Activated CD4-positive, CD25-positive, alpha-beta regulatory T cell treated with anti-CD3 and anti-CD28 coated beads, Interleukin-2, amount 50 U/mL, for 72 hours (primary cell): ENCODE measurements around the gene E4F1.
"Not testable (repeated sequence)": the region's sequence is repeated elsewhere in the genome, so short reads cannot be mapped to it uniquely, and the experiment has no call there.

ENCODE experiments used
- DNase-seq: peaks from one replicate; pipeline ENCODE4 v3.0.0; 2021

The E4F1 gene

DNA sequence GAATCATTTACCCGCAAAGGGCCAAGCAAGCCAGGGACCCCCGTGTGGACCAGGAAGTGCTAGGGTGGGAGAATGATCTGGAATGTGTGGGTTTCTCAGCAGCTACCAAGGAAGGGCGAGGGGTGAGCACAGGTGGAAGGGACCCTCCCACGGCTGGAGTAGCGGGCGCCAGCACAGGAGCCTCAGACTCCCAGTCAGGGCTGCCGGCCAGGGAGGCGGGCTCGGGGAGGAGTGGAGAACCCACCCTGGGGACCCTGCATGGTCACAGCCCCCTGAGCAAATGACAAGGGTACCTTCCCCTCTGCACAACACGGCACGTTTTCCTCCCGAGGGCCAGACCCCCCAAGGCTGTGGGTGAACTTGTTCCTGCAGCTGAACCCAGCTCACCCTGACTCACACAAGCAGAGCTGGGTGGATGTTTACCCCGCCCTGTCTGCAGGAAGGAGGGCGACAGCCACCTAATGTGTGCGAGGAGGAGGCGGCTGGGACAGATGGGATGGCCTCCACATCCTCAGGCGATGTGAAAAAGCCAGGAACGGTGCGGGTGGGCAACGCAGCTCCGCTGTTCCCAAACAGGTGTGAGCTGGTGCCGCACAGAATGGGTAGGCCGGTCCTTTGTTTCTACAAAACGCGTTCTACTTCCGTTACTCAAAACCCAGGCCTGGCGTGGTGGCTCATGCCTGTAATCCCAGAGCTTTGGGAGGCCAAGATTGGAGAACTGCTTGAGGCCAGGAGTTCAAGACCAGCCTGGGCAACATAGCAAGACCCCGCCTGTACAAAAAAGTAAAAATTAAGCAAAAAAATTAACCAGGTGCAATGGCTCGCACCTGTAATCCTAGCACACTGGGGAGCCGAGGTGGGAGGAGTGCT, 21.8 kb downstream of the E4F1 start:
- DNase-seq, result no peak

DNA sequence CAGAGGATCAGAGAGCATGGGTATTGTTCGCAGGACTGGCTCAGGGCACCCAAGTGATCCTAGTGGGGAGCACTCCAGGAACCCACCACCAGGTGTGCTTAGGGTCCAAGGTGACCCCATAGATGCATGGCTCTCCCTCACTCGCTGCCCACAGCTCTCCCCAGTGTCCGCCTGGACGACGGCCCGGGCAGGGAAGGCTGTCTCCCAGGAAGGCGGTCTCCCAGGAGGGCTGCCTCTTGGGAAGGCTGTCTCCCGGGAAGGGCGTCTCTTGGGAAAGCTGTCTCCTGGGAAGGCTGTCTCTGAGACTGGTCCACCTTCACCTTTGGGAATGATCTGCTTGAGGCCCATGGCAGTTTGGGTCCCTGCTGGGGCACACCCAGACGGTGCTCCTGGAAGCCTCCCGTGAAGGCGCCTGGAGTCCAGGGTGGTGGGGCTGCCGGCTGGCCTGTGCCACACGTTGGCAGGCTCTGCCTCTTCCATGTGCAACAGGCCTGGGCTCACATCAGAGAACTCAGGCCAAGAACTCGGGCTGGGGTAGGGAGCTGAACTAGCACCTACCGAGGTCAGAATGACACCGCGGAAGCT, 23.0 kb downstream of the E4F1 start:
- DNase-seq, result no peak

GRCh38 chr16:2250652-2251295, 27.4 kb downstream of the E4F1 start:
- peak; percentile 64 for DNase-seq

DNA sequence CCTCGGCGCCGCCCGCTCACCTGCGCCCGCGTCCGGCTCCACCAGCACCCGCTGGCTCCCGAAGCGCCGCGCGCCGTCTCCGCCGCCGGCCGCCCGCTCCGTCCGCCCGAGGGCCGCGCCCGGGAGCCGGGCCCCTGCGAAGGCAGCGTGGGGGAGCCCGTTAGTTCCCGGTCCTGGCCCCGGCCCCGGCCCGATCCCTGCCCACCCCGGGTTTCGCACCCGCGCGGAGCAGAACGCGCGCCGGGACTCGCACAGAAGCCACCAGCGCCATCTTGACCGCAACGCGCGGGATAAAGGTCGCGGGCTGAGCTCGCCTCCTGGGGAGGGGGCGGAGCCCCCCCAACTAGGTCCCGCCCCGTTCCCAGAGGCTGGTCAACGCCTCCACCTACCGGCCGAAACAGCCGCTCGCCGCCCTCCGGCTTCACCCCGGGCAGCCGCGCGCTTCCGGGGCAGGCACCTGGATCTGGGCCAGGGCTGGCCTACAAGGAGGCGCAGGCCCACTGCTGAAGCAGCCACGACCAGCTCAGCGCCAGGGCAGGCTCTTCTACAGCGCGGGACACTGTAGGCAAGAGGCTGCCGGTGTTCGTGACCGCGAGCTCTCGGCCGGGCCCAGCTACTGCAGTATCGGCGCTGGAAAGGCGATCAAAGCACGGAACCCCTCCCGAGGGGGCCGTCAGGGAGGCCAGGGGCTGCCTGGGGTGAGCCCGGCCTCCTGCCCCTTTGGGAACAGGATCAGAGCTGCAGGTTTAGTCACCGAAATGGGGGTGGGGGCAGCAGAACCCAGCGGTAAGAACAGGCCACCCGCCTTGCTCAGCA, 28.1 kb downstream of the E4F1 start, which contains the start of gene ECI1:
TSS of gene ECI1 (minus strand) at position 292 of the 816 bp plus-strand sequence. CDS start at position 271, 21 bp downstream.
- peak; percentile 89 for DNase-seq

GRCh38 chr16:2252806-2253148, 29.4 kb downstream of the E4F1 start:
- no peak for DNase-seq

DNA sequence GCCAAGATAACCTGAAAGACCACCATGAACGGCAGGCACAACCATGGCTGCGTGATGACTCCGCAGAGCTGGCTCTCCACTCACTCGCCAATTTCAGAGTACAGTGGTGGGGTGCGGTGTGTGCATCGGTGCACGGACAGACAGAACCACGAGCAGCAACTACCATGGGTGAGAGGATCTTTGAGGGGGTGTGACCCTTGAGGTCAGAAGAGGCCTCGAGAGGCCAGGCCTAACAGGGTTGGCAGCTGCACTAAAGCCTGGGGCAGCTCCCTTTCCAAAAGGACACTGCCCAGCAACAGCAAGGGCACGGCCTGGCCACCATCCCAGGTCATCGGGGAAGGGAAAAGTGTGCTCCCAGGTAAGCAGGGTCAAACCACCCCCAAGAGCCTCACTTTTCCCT, 29.9 kb downstream of the E4F1 start:
- DNase-seq, result no peak

DNA sequence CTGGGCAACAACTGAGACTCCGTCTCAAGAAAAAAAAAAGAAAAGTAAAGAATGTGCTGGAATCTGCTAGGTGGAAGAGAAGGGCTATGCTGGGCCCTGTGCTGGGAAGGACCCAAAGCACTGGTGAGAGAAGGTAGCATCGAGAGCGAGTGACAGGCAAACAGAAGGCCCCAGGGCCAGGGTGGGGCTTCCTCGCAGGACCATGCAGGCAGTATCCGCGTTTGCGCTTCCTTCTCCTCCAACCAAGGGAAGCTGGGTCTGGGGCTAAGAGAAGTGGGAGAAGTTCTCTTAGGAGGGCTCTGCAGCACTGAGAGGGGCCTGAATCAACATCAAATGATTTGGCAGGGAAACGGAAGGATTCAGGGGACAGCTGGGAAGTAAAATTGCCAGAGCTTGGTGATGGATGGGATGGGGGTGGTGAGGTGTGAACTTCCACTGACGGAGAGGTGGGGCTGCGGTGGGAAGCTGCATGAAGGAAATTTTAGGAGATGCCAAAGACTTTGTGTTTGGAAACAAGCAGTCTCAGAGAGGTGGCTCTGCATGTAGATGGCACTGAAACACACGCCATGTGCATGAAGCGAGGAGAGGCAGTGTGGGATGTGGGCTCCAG, 33.2 kb downstream of the E4F1 start:
- DNase-seq, result no peak

- DNase-seq, result no peak
Observed at GRCh38 chr16:2257726-2258125, 34.3 kb downstream of the E4F1 start.

DNA sequence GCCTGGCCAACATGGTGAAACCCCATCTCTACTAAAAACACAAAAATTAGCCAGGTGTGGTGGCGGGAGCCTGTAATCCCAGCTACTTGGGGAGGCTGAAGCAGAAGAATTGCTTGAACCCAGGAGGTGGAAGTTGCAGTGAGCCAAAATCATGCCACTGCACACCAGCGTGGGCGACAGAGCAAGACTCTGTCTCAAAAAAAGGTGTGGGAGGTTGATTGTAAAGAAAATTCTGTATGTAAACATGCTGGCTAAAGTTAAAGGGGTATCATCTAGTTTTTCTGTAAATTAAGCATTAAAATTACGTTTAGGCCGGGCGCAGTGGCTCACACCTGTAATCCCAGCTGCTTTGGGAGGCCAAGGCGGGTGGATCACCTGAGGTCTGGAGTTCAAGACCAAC, 35.1 kb downstream of the E4F1 start:
- DNase-seq, result not testable (repeated sequence)

GRCh38 chr16:2260250-2260649, 36.9 kb downstream of the E4F1 start:
- DNase-seq, result no peak

GRCh38 chr16:2263026-2263425, 39.6 kb downstream of the E4F1 start:
- not testable (repeated sequence) for DNase-seq

DNA sequence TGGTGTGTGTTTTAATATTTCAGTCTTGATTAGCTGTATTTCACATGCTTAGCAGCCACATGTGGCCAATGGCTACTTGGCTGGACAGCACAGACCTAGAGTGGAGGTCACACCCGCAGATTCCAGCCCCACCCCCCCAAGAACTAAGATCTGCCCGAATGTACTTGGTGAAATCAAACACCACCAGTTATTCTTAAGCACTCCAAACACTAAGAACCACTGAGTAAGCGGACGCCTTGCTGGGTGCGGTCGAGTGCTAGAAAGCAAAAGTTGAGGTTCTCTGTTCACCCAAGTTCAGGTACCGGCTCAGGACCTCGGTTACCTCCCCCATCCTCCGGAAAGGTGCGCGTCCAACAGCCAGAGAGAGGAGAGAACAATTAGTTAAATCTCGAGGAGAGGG, 43.5 kb downstream of the E4F1 start:
- DNase-seq, result not testable (repeated sequence)

- DNase-seq, result not testable (repeated sequence)
Observed at GRCh38 chr16:2267505-2267912, 44.1 kb downstream of the E4F1 start.

DNA sequence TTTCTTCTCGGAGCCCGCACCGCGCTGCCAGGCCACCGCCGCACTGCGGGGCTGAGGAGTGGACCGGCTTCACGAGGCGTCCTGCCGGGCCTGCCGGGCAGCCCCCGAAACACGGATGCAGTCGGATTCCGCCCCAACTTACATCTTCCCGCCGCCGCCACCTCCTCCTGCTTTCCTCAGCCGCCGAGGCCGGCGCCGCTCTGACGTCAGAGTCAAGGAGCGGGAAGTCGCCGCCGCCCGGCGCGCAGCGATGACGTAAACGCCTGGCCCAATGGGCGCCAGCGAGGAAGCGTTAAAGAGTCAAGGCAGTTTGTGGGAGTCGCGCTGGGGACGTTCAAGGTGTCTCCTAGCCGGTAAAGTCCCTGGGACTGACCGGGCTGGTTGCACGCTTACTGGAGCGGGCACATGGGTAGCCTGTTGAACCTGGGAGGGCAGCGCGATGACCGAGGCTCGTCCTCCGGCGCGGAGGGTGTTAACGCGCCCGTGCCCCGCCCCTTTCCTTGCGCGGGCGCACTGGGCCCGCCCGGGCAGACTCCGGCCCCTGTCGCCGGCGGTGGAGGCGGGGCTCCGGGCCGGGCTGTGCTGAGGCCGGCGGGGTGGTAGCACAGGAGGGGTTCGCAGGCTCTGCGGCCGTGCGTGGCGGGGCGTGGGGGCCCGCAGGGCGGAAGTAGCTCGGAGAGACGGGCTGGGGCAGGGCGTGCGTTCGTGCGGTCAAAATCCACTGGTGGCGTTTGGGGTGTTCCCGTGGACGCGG, 44.7 kb downstream of the E4F1 start, which contains the start of gene RNPS1:
TSS of gene RNPS1 (minus strand) at position 214 of the 754 bp plus-strand sequence. CDS start 3,483 bp downstream, outside the sequence.
- peak; percentile 97 for DNase-seq

DNA sequence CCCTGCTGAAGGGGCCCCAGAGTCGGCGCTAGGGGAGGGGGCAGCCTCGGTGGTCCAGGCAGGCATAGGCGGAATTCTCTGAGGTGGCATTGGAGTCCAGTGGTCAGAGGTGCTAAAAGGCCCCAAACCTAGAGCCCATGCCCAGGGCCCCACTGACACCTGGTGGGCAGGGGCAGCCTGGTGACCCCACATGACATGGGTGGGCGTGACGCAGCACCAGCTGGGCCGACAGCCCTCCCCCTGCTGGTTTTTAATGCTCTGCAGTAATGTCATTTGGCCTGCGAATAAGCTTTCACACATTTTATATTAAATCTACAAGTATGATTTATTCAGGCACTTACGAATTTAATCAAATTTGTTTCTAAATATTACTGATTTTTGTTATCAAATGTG, 46.7 kb downstream of the E4F1 start:
- DNase-seq, result no peak

DNA sequence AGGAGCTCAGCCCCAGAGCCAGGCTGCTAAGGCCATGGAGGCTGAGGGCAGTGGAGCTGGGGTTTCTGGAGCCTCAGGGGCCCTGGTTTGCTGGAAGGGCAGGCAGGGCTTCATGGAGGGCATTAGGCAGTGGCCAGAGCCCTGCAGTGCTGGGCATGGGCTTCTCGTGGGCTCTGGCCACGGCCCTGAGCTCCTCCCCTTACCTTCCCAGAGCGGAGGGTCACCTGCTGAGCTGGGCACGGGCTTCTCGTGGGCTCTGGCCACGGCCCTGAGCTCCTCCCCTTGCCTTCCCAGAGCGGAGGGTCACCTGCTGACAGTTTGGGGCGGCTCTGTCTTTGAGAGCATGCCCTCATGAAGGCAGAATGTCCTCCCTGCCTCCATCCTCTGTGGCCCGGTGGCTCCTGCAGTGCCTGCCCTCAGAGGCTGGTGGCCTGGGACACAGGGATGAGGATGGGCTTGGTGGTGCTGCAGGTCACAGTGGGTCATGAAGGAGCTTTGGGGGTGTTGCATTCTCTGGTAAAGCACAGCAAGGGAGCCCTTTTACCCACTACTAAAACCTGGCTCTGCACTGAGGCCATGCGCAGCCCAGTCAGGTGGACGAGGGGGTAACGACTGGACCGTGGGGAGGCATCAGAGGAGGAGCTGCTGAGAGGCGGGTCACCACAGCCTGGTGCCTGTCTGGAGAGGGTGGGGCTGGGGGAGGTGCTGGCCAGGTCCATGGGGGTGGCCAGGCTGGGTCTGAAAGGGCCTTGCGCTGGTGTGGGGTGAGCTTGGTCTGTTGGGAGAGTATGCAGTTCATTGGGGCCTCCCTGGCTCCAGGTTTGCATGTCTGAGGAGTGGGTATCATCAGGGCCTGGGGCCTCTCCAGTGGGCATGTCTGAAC, 47.4 kb downstream of the E4F1 start:
- DNase-seq, result no peak

- no peak for DNase-seq
Observed at GRCh38 chr16:2271848-2272461, 48.6 kb downstream of the E4F1 start.

DNA sequence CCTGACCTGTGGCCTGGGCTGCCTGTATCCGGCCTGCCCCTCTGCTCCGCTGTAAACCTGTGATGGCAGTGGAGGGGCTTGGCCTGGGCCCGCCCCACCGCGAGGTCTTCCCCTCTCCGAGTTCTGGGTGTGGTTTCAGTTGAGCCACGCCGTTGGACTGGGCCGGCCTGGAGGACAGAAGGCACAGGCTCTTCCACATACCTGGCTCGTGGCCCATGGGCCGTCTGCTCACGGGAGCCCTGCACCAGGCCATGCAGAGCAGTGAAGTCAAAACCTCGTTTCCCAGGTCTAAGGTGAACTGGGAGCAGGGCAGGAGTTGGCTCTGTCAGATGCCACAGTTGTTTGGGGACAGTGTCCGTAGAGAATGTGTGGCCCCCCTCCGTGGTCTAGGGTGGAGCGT, 50.1 kb downstream of the E4F1 start:
- no peak for DNase-seq

DNA sequence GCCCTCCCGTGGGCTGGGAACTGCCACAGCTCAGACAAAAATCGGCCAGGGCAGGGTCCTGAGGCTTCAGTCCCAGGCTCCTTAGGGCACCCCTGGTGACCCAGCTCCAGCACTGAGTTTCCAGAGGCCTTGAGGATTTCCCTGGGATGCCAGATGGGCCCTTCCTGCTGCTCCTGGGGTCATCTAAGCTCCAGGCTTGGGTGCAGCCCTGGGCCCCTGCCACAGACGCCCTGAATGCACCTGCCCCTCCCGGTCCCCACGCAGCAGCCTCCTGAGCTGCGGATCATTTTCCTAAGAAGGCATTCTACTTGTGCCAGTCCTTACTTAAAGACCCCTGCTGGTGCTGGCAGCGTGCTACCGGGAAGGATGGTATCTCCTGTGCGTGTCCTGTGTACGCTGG, 50.5 kb downstream of the E4F1 start:
- no peak for DNase-seq
